ENCODE measurements around the gene DNAJB8. TPM values are rescaled to one million over a fixed set of nuclear protein-coding genes. Genes with fewer than 3 reads are reported as not detected.

The DNAJB8 gene
- total and polyA plus RNA-seq, 4 donors, result not detected

DNA sequence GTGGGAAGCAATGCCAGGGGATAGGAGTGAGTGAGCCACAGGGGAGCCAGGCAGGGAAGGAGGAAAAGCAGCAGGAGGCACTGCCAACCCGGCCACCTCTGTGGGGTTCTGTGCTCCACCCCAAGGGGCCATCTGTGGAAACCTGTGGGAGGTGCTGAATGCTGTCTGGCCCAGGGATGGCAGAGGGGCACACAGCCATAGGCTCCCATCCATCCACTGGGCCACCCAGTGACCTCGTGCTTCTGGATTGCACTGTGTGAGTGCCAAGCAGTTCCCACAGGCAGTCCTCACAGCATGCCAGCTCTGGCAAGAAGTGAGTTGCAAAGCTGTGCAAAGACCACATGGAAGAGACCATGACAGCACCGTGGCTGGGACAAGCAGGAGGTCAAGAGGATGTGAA is 27.5 kb downstream of the DNAJB8 start:
- H3K9ac ChIP-seq (ENCODE audit: insufficient read depth in 1 of 2, low read length in 2 of 2), result no peak overlapping the region
- DNase-seq (no peak), ATAC-seq (ENCODE audit: insufficient read depth, low FRiP score) (no peak)
- H3K4me1 ChIP-seq (ENCODE audit: control insufficient read depth in 5 of 5, insufficient read depth in 5 of 5, low read length in 5 of 5), result peaks cover 0 to 5% (median 0%) of the 10 kb centered on the region in 5 donors
- no peak overlapping the region for H3K27ac ChIP-seq (ENCODE audit: low read depth in 1 of 2, low read length in 1 of 2)
- H3K36me3 ChIP-seq (ENCODE audit: control insufficient read depth in 4 of 4, insufficient read depth in 4 of 4, low read length in 4 of 4), result no peaks in the 10 kb centered on the region
- H3K9me3 ChIP-seq (ENCODE audit: control insufficient read depth in 4 of 4, insufficient read depth in 3 of 4, low read length in 3 of 4), result no peaks in the 10 kb centered on the region
- WGBS, 2 donors, result 65 to 75% methylated on average over 3 of the region's 3 CpGs
- TF ChIP-seq, protein P1, sequence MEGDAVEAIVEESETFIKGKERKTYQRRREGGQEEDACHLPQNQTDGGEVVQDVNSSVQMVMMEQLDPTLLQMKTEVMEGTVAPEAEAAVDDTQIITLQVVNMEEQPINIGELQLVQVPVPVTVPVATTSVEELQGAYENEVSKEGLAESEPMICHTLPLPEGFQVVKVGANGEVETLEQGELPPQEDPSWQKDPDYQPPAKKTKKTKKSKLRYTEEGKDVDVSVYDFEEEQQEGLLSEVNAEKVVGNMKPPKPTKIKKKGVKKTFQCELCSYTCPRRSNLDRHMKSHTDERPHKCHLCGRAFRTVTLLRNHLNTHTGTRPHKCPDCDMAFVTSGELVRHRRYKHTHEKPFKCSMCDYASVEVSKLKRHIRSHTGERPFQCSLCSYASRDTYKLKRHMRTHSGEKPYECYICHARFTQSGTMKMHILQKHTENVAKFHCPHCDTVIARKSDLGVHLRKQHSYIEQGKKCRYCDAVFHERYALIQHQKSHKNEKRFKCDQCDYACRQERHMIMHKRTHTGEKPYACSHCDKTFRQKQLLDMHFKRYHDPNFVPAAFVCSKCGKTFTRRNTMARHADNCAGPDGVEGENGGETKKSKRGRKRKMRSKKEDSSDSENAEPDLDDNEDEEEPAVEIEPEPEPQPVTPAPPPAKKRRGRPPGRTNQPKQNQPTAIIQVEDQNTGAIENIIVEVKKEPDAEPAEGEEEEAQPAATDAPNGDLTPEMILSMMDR (IDR thresholded peaks at IDR 0.05; ENCODE audit: control extremely low read depth, extremely low read depth), result no peak
- peaks cover 0 to 3% (median 0%) of the 10 kb centered on the region in 3 donors for H3K27me3 ChIP-seq (ENCODE audit: control insufficient read depth in 3 of 3, insufficient read depth in 3 of 3, low read length in 2 of 3)
- H3K4me3 ChIP-seq, result no peak overlapping the region

DNA sequence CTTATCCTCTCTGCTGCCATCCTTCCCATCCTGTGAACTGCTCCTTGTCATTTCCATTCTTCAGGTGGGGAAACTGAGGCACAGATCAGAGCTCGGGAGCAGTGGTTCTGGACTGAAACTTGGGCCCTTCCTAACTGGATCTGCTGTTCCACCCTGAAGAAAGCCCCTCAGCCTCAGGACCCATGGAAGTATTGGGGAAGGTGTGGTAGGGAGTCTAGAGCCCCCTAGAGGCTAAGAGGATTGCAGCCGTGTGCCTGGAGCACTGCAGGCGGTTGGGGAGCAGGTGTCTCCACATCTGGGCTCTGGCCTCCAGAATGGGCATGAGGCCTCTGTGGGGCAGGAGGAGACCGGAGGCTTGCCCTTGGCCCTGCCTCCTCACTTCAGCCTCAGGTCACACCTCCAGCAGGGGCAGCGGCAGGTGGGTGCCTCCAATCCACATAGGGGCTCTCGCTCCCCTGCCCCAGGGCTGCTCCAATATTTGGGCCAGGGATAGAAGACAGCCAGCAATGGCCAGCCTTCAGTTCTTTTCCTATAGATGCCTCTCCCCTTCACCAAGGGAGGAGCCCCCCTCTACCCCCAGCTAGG is 28.1 kb downstream of the DNAJB8 start:
- H3K4me1 ChIP-seq (ENCODE audit: control insufficient read depth in 5 of 5, insufficient read depth in 5 of 5, low read length in 5 of 5), result peaks cover 0 to 5% (median 0%) of the 10 kb centered on the region in 5 donors
- ATAC-seq (ENCODE audit: insufficient read depth, low FRiP score) (no peak), DNase-seq (no peak)
- no peak overlapping the region for H3K27ac ChIP-seq (ENCODE audit: low read depth in 1 of 2, low read length in 1 of 2)
- no peak overlapping the region for H3K4me3 ChIP-seq
- H3K9ac ChIP-seq (ENCODE audit: insufficient read depth in 1 of 2, low read length in 2 of 2), result no peak overlapping the region
- no peaks in the 10 kb centered on the region for H3K36me3 ChIP-seq (ENCODE audit: control insufficient read depth in 4 of 4, insufficient read depth in 4 of 4, low read length in 4 of 4)
- TF ChIP-seq, protein P1 (IDR thresholded peaks at IDR 0.05; ENCODE audit: control extremely low read depth, extremely low read depth), result no peak
- H3K9me3 ChIP-seq (ENCODE audit: control insufficient read depth in 4 of 4, insufficient read depth in 3 of 4, low read length in 3 of 4), result no peaks in the 10 kb centered on the region
- WGBS, 2 donors, result 83 to 91% methylated on average over 6 of the region's 6 CpGs
- H3K27me3 ChIP-seq (ENCODE audit: control insufficient read depth in 3 of 3, insufficient read depth in 3 of 3, low read length in 2 of 3), result peaks cover 0 to 8% (median 5%) of the 10 kb centered on the region in 3 donors

DNA sequence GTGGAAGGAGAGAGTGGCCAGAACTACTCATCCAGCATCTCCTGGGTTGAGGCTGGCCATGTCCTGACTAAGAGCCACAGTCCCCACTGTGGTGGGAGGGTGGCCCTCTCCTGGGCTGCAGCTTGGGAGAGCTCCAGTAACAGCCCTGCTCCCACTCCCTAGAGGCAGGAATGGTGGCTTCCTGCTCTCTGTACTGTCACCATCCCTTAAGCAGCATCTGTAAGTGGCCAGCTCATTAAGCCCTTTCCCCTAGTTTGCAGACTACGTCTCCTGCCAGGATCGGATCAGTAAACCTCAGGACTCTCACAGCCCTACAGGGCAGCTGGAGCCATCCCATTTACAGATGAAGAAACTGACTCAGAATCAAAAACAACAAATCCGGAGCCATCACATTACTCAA is 30.5 kb downstream of the DNAJB8 start:
- TF ChIP-seq, protein P1 (IDR thresholded peaks at IDR 0.05; ENCODE audit: control extremely low read depth, extremely low read depth), result no peak
- Histone ChIP-seq H3K27ac (ENCODE audit: low read depth in 1 of 2, low read length in 1 of 2) (no peak overlapping the region), H3K4me1 (ENCODE audit: control insufficient read depth in 5 of 5, insufficient read depth in 5 of 5, low read length in 5 of 5) (peaks cover 0 to 5% (median 3%) of the 10 kb centered on the region in 5 donors), H3K36me3 (ENCODE audit: control insufficient read depth in 4 of 4, insufficient read depth in 4 of 4, low read length in 4 of 4) (no peaks in the 10 kb centered on the region), H3K9me3 (ENCODE audit: control insufficient read depth in 4 of 4, insufficient read depth in 3 of 4, low read length in 3 of 4) (no peaks in the 10 kb centered on the region), H3K27me3 (ENCODE audit: control insufficient read depth in 3 of 3, insufficient read depth in 3 of 3, low read length in 2 of 3) (peaks cover 0 to 26% (median 20%) of the 10 kb centered on the region in 3 donors), H3K4me3 (no peak overlapping the region), H3K9ac (ENCODE audit: insufficient read depth in 1 of 2, low read length in 2 of 2) (no peak overlapping the region)
- DNase-seq (no peak), ATAC-seq (ENCODE audit: insufficient read depth, low FRiP score) (no peak)
- 93 to 99% methylated on average over 3 of the region's 3 CpGs for WGBS, 2 donors

DNA sequence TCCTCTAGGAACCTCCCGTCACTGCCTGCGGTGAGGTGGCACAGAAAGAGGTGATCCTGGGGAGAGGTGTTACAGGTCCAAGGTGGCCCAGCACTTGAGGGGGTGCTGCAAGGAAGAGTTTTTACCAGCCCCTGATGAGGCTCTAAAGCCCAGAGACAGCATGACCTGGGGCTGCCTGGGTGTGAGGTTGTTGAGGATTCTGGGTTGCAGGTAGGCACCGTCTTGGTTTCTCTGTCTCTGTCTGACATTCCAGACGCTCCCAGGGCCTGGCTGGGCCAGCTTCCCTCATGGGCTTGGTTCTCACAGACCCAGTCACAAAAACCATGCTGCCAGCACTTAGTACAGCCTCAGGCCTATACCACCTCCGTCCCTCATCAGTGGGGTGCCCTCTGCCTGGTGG is 31.1 kb downstream of the DNAJB8 start:
- Histone ChIP-seq H3K4me1 (ENCODE audit: control insufficient read depth in 5 of 5, insufficient read depth in 5 of 5, low read length in 5 of 5) (peaks cover 0 to 5% (median 3%) of the 10 kb centered on the region in 5 donors), H3K27ac (ENCODE audit: low read depth in 1 of 2, low read length in 1 of 2) (no peak overlapping the region), H3K9ac (ENCODE audit: insufficient read depth in 1 of 2, low read length in 2 of 2) (no peak overlapping the region), H3K27me3 (ENCODE audit: control insufficient read depth in 3 of 3, insufficient read depth in 3 of 3, low read length in 2 of 3) (peaks cover 0 to 31% (median 24%) of the 10 kb centered on the region in 3 donors), H3K9me3 (ENCODE audit: control insufficient read depth in 4 of 4, insufficient read depth in 3 of 4, low read length in 3 of 4) (no peaks in the 10 kb centered on the region), H3K36me3 (ENCODE audit: control insufficient read depth in 4 of 4, insufficient read depth in 4 of 4, low read length in 4 of 4) (no peaks in the 10 kb centered on the region), H3K4me3 (no peak overlapping the region)
- no peak for ATAC-seq (ENCODE audit: insufficient read depth, low FRiP score)
- TF ChIP-seq, protein P1 (IDR thresholded peaks at IDR 0.05; ENCODE audit: control extremely low read depth, extremely low read depth), result no peak
- WGBS, 2 donors, result 93 to 95% methylated on average over 5 of the region's 5 CpGs
- no peak for DNase-seq
